Activated T-cell treated with anti-CD3 and anti-CD28 coated beads, Interleukin-2, amount 50 U/mL, for 72 hours (primary cell): ENCODE results near the gene ZNF385C. TPM values are rescaled to one million over a fixed set of nuclear protein-coding genes. Genes with fewer than 3 reads are reported as not detected.

ENCODE experiments used
- ATAC-seq, 2 donors: fragments of 150-1000 bp; cut with Tn5 transposase; replicated peaks in 1 of 2; 2 replicates each; pipeline ENCODE4 v1.10.0; 2021; ENCODE audit warnings: moderate library complexity in 2 of 2, mild to moderate bottlenecking in 1 of 2
- DNase-seq, 2 donors: peaks; one replicate each; pipeline ENCODE4 v3.0.0; 2021 to 2022; ENCODE audit warnings: mixed read lengths in 1 of 2
- H3K27ac Mint-ChIP-seq: one replicate; pipeline ENCODE4 v1.8.0; 2022; ENCODE audit warnings: mild to moderate bottlenecking, moderate library complexity, mixed read lengths
- H3K27me3 Mint-ChIP-seq: one replicate; pipeline ENCODE4 v1.8.0; 2022; ENCODE audit warnings: low read depth, mixed read lengths
- H3K36me3 Mint-ChIP-seq, 2 donors: one replicate each; pipeline ENCODE4 v1.8.0; 2022; ENCODE audit warnings: mixed read lengths in 2 of 2, mild to moderate bottlenecking in 1 of 2; ENCODE audit not compliant: insufficient read depth in 2 of 2
- H3K4me1 Mint-ChIP-seq: one replicate; pipeline ENCODE4 v1.8.0; 2022; ENCODE audit warnings: low read depth, mixed read lengths
- H3K4me3 Mint-ChIP-seq, 2 donors: one replicate each; pipeline ENCODE4 v1.8.0; 2022; ENCODE audit warnings: mild to moderate bottlenecking in 2 of 2, mixed read lengths in 2 of 2, moderate library complexity in 2 of 2
- H3K9me3 Mint-ChIP-seq, 2 donors: one replicate each; pipeline ENCODE4 v1.8.0; 2022; ENCODE audit warnings: mixed read lengths in 2 of 2
- total RNA-seq, 2 donors: library from RNA; stranded (reverse); gene quantifications; one replicate each; pipeline ENCODE4 v1.2.3, GENCODE V29; 2022

The ZNF385C gene
- total RNA-seq, 2 donors from 2014 or later, result 1.1 to 1.6 TPM

DNA sequence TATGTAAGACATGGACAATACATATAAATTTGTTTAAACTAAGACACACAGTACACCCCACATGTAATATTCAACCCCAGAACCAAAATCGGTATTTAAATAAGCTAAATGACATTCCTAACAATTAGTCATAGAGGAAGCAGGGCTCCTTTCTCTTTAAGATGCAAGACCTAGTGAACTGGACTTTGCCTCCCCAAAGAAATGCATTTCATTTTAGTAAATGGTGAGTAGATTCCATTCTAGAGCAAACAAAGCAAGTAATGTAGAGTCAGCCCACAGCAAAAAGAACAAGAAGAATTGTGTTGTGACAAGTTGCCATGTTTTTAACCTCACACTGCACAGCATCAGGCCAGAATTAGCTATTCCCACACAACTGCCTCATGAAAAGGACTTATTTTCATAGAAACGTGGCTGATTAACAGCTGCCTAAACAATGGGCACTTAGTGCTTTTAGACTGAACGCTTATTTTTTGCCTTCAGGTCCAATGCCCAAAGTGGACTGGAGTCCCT lies 95.4 kb downstream of the ZNF385C start:
- no peak for ATAC-seq
- peak overlapping the region; percentile 74 for H3K27ac Mint-ChIP-seq
- H3K36me3 Mint-ChIP-seq, result peaks cover 6 to 12% of the 10 kb centered on the region in 2 donors
- no peak for DNase-seq
- no peak overlapping the region for H3K4me3 Mint-ChIP-seq
- H3K4me1 Mint-ChIP-seq, result peaks cover 13% of the 10 kb centered on the region
- no peaks in the 10 kb centered on the region for H3K27me3 Mint-ChIP-seq
- H3K9me3 Mint-ChIP-seq, result no peaks in the 10 kb centered on the region

DNA sequence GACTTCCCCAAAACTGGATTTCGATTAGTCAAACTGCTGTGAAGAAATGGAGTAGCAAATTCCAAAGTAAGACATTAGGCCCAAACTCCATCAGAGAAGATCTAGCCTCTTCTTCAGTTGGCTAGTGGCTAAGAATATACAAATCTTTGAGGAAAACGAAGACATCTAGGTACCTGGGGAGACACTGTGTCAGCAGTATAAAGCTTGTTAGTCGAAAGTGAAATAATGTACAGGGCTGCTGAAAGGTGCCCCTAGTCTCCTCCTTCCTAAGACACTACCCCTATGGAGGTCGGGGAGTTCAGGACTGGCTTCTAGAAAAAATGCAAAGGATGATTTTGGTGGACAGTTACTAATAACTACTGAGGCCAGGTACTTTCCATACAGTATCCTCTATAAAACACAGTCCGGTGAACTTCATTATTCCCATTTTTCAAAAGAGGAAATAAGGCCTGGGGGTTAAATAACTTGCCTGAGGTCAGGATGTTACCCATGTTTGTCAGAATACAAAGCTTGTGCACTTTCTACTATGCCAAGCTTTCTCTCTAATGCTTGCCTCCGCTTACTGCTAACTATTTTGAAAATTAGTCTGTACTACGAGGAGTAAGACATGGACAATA lies 96.0 kb downstream of the ZNF385C start:
- DNase-seq (no peak), ATAC-seq (no peak)
- peaks cover 6 to 12% of the 10 kb centered on the region in 2 donors for H3K36me3 Mint-ChIP-seq
- H3K27ac Mint-ChIP-seq, result peak overlapping the region; percentile 74
- peaks cover 14% of the 10 kb centered on the region for H3K4me1 Mint-ChIP-seq
- no peak overlapping the region for H3K4me3 Mint-ChIP-seq
- no peaks in the 10 kb centered on the region for H3K9me3 Mint-ChIP-seq
- no peaks in the 10 kb centered on the region for H3K27me3 Mint-ChIP-seq

DNA sequence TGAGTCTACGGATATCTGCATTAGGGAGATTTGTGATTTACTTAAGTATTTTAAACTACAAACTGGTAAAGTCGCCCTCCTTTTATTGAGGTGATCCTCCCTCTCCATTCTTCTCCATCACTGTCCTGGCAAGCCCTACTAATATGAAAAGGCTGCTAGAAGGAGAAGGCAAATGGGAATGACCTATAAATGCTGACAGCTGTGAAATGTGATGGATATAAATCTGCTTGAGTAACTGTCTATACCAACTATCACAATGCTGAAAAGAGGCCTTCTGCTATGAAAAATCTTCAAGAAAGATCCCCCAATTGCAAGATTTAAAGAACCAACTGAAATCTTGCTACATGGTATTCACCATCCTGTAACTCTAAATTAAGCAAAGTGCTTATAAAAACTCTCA lies 96.5 kb downstream of the ZNF385C start:
- no peaks in the 10 kb centered on the region for H3K27me3 Mint-ChIP-seq
- peaks cover 8 to 15% of the 10 kb centered on the region in 2 donors for H3K36me3 Mint-ChIP-seq
- H3K27ac Mint-ChIP-seq, result no peak overlapping the region
- H3K4me3 Mint-ChIP-seq, result no peak overlapping the region
- peaks cover 19% of the 10 kb centered on the region for H3K4me1 Mint-ChIP-seq
- no peaks in the 10 kb centered on the region for H3K9me3 Mint-ChIP-seq
- DNase-seq (no peak), ATAC-seq (no peak)

DNA sequence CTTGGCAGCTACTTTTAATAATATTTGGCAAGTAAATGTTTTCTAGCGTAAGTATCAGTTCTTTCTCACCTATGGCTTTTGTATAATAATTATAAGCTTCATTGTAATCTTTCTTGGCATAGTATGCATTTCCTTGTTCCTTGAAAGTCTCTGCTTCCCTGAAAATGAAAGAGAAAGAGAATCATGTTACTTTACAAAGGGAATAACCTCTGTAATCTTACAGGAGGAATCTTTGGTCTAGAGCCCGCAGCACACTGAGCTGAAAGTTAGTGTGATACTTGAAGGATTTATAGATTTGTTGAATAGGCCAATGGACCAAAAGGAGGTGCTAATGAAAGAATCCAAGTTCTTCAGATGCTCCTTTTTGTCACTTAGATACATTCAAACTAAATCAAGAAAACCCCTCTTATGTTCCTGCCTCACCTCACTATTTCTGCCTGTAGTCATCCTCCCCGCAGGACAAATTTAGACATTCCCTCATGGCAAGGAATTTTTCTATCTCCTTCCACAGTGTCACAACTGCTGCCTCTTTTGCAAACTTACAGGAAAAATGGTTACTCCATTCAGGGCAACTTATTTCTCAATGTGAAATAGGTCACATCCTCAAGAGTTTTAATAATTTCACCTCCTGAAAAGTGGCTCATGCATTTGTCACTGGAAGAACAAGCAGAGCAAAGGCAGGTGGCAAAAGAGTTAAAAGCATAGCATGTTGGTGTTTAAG lies 97.7 kb downstream of the ZNF385C start:
- ATAC-seq (no peak), DNase-seq (no peak)
- Mint-ChIP-seq H3K36me3 (peaks cover 13 to 25% of the 10 kb centered on the region in 2 donors), H3K4me3 (no peak overlapping the region), H3K4me1 (peaks cover 25% of the 10 kb centered on the region), H3K27me3 (no peaks in the 10 kb centered on the region), H3K27ac (peak overlapping the region; percentile 67), H3K9me3 (no peaks in the 10 kb centered on the region)

DNA sequence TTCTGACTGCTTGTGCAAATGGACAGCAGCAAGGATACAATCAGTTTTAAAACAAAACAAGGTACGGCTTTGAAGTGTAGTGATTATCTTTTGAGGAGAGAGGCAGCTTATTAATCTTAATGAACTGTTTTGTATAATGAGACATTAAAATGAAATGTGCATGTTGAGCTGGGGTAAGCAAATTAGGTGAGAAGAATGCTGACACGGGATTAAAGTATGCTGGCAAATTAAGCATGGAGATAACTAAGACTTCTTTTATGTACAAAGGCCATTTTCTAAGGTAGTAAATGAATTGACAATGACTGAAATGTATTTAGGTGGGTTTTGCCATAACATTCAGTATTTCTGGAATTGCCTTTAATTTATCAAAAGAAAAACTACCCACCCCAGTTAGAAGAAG lies 99.8 kb downstream of the ZNF385C start:
- Mint-ChIP-seq H3K27ac (no peak overlapping the region), H3K27me3 (no peaks in the 10 kb centered on the region), H3K36me3 (peaks cover 13 to 34% of the 10 kb centered on the region in 2 donors), H3K4me3 (no peak overlapping the region), H3K4me1 (peaks cover 22% of the 10 kb centered on the region), H3K9me3 (no peaks in the 10 kb centered on the region)
- ATAC-seq (no peak), DNase-seq (no peak)

DNA sequence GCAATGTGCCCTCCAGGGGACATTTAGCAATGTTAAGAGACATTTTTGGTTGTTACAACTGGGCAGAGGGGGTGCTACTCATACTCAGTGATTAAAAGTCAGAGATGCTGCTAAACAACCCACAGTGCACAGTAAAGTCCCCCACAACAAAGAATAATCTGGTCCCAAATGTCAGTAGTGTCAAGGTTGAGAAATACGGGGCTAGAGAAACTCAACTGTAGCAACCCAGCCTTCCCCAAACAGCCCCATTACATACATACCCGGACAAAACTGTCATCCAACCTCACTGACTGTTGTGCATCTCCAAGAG lies 101.5 kb downstream of the ZNF385C start:
- peaks cover 13% of the 10 kb centered on the region for H3K4me1 Mint-ChIP-seq
- H3K4me3 Mint-ChIP-seq, result no peak overlapping the region
- H3K36me3 Mint-ChIP-seq, result peaks cover 8 to 33% of the 10 kb centered on the region in 2 donors
- H3K9me3 Mint-ChIP-seq, result no peaks in the 10 kb centered on the region
- ATAC-seq (no peak), DNase-seq (no peak)
- peak overlapping the region; percentile 38 for H3K27ac Mint-ChIP-seq
- no peaks in the 10 kb centered on the region for H3K27me3 Mint-ChIP-seq

DNA sequence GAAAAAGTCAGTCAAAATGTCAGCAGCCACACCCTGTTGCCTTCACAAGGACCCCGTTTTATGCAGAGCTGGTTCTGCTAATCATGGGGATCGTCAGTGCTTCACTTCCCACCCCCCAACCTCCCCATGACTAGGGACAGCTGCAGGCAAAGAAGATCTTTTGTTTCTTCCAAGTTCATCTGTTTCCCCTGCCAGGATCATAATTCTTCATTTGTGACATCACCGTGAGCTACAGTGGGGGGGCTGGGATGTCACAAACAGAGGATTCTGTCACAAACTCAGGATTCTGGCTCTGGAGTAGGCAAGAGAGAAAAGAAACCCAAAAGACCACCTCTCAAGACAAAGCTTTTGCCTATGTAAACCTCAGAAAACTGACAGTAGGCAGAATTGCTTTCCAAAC lies 105.7 kb downstream of the ZNF385C start:
- no peaks in the 10 kb centered on the region for H3K9me3 Mint-ChIP-seq
- ATAC-seq, result no peak
- no peak overlapping the region for H3K4me3 Mint-ChIP-seq
- H3K36me3 Mint-ChIP-seq, result peaks cover 9 to 34% of the 10 kb centered on the region in 2 donors
- peaks cover 23% of the 10 kb centered on the region for H3K4me1 Mint-ChIP-seq
- H3K27me3 Mint-ChIP-seq, result no peaks in the 10 kb centered on the region
- DNase-seq, result no peak
- no peak overlapping the region for H3K27ac Mint-ChIP-seq

DNA sequence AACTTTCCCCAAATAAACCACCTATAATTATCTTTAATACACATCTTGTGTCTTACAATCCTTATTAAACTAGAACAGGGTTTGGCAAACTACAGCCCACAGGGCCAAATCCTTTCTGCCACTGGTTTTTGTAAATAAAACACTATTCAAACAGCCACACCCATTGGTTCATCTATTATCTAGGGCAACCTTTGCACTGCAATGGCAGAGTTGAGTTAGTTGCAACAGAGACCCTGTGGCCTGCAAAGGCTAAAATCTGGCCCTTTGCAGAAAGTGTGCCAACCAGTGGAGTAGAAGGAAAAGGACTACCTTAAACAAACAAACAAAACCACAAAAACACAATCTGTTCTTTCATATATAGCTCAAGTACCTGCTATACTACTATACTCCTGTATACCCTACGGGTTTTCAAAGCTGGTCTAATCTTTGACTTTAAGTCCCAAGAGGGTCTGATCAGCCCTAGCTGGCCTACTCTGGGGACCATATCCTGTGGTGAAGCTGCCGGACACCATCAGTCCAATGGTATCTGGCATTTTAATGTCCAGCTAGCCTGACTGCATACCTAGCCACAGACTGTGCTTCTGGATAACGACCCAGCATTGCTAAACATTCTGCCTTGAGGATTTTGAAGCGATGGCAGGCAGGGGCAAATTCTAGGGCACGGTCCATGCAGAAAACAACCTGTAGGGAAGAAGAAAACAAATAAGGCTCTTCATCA lies 108.4 kb downstream of the ZNF385C start:
- Mint-ChIP-seq H3K36me3 (peaks cover 1 to 34% of the 10 kb centered on the region in 2 donors), H3K4me1 (peaks cover 16% of the 10 kb centered on the region), H3K4me3 (no peak overlapping the region), H3K27me3 (no peaks in the 10 kb centered on the region), H3K9me3 (no peaks in the 10 kb centered on the region), H3K27ac (peak overlapping the region; percentile 38)
- ATAC-seq, result no peak
- no peak for DNase-seq

DNA sequence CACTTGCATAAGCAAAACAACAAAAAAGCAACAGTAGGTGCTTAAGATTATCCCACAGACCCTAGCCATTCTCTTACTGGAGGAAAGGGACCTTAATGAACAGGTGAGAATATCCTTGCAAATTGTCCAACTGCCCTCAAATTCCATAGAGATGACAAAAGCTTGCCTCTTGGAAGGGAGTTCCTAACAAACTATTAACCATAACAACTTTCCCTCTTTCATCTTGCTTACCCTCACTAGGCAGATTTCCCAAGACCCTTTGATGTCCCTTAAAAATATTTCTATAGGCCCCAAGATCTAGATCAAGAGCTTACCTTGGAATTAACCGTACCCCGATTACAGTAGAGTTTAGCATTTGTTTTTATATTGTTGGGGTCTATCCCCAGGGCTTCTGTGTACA lies 109.9 kb downstream of the ZNF385C start:
- no peak for DNase-seq
- Mint-ChIP-seq H3K4me3 (peak overlapping the region in 1 of 2 donors; percentile 25), H3K9me3 (no peaks in the 10 kb centered on the region), H3K27ac (peak overlapping the region; percentile 94), H3K36me3 (peaks cover 5 to 31% of the 10 kb centered on the region in 2 donors), H3K27me3 (no peaks in the 10 kb centered on the region), H3K4me1 (peaks cover 16% of the 10 kb centered on the region)
- ATAC-seq, result no peak

DNA sequence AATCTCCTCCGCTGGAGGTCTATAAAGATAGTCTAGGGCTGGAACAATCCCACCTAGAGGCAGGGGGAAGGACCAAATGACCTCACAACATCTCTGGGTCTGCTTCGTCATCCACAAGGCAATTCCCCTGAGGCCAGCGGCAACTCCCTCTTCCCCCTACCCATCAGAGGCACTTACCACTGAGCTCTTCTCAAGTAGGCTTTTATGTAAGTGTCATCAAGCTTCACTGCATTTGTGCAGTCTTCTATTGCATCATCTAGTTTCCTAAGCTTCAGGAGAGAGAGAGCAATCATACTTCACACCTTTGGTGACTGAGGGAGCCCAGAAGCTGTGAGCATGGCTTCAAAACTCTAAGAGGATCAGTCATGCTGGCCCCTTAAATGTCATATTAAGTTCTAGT lies 110.6 kb downstream of the ZNF385C start:
- Mint-ChIP-seq H3K9me3 (no peaks in the 10 kb centered on the region), H3K27ac (peak overlapping the region; percentile 94), H3K4me1 (peaks cover 16% of the 10 kb centered on the region), H3K36me3 (peaks cover 6 to 30% of the 10 kb centered on the region in 2 donors), H3K27me3 (no peaks in the 10 kb centered on the region), H3K4me3 (peak overlapping the region; percentile 5 to 10)
- peak; percentile 28 to 45 for DNase-seq
- peak; percentile 95 to 96 for ATAC-seq

DNA sequence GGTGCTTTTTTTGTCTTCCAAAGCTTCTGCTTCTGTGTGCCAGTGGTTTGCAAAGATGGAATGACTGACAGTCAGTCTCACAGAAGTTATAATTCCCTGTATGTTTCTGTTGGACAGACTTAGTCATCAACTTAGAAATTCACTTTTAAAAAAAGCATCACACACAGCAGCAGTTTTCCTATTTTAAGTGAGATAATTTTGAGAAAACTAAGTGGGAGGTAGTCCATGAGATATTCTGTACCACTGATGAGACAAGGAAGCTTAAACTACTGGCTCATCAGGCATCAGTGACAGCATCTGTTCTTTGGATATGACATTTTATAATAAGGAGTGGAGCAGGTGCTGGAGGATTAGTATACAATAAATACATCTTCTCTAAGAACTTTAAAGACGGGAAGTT lies 111.6 kb downstream of the ZNF385C start:
- ATAC-seq (no peak), DNase-seq (no peak)
- Mint-ChIP-seq H3K27me3 (no peaks in the 10 kb centered on the region), H3K4me3 (no peak overlapping the region), H3K4me1 (peaks cover 16% of the 10 kb centered on the region), H3K9me3 (no peaks in the 10 kb centered on the region), H3K36me3 (peaks cover 9 to 36% of the 10 kb centered on the region in 2 donors), H3K27ac (peak overlapping the region; percentile 94)

DNA sequence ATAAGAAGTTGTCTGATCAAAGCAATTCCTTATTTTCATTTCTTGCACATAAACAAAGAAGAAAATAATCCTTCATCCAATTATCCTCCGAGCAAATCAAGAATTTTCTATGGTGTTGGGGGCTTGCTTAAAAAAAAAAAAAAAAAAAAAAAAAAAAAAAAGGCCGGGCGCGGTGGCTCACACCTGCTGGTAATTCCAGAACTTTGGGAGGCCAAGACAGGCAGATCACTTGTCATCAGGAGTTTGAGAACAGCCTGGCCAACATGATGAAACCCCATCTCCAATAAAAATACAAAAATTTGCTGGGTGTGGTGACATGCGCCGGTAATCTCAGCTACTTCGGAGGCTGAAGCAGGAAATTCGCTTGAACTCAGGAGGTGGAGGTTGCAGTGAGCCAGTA lies 112.4 kb downstream of the ZNF385C start:
- peaks cover 9 to 43% of the 10 kb centered on the region in 2 donors for H3K36me3 Mint-ChIP-seq
- no peaks in the 10 kb centered on the region for H3K9me3 Mint-ChIP-seq
- H3K27ac Mint-ChIP-seq, result no peak overlapping the region
- ATAC-seq (no peak), DNase-seq (no peak)
- no peaks in the 10 kb centered on the region for H3K27me3 Mint-ChIP-seq
- peaks cover 16% of the 10 kb centered on the region for H3K4me1 Mint-ChIP-seq
- no peak overlapping the region for H3K4me3 Mint-ChIP-seq

DNA sequence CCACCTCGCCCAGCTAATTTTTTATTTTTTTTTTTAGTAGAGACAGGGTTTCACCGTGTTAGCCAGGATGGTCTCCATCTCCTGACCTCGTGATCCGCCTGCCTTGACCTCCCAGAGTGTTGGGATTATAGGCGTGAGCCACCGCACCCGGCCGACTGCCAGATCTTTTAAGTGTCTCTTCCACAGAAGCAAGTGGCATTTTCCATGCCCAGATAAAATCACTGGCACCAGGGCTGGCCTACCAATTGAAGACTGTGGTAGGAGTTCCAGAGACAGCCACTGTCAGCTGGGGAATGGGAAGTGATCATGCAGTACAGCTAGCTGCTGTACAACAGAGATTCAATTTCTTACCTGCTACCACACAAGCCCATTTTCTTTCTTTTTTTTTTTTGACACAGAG lies 113.8 kb downstream of the ZNF385C start:
- Mint-ChIP-seq H3K27ac (no peak overlapping the region), H3K9me3 (no peaks in the 10 kb centered on the region), H3K27me3 (no peaks in the 10 kb centered on the region), H3K4me3 (no peak overlapping the region), H3K4me1 (peaks cover 16% of the 10 kb centered on the region), H3K36me3 (peaks cover 12 to 47% of the 10 kb centered on the region in 2 donors)
- DNase-seq (no peak), ATAC-seq (no peak)
